Prostate gland (tissue), 2 donors: ENCODE data around the gene PPM1K. TPM values are rescaled to one million over a fixed set of nuclear protein-coding genes. Genes with fewer than 3 reads are reported as not detected.

Experiments
- DNase-seq: peaks from one replicate; pipeline ENCODE4 v3.0.0-alpha.2; 2019; ENCODE audit warnings: low spot score
- H3K27ac ChIP-seq, 2 donors: fragments of 200-600 bp; sonication (generic); 2 replicates each; pipeline ENCODE4 v1.5.1; 2017 to 2019
- H3K27me3 ChIP-seq: fragments of 200-600 bp; sonication (generic); replicated peaks from 2 replicates; pipeline ENCODE4 v1.5.1; 2019; ENCODE audit not compliant: insufficient read depth
- H3K36me3 ChIP-seq, 2 donors: fragments of 200-600 bp; sonication (generic); 1 replicate in 1 of 2; 2 replicates in 1 of 2; pipeline versions ENCODE4 v1.5.1 to v1.8.1; 2017 to 2019
- H3K4me1 ChIP-seq: fragments of 200-600 bp; sonication (generic); replicated peaks from 2 replicates; pipeline ENCODE4 v1.5.1; 2019
- H3K4me3 ChIP-seq, 2 donors: fragments of 200-600 bp; sonication (generic); 2 replicates each; pipeline ENCODE4 v1.5.1; 2017 to 2019
- H3K9me3 ChIP-seq: fragments of 200-600 bp; sonication (generic); 2 replicates; pipeline ENCODE4 v1.5.1; 2017
- POLR2A ChIP-seq: fragments of 450-650 bp; IDR thresholded peaks from one replicate; pipeline ENCODE4 v1.6.1; 2016; ENCODE audit warnings: antibody characterized with exemption, mild to moderate bottlenecking
- POLR2AphosphoS5 ChIP-seq: sonication (generic); formaldehyde crosslinking; IDR thresholded peaks from one replicate; pipeline ENCODE4 v1.6.1; 2017; ENCODE audit warnings: antibody characterized with exemption
- WGBS: methylation state at CpG from one replicate; pipeline ENCODE4 v1.1.5; 2018; 5-methylcytosine and 5-hydroxymethylcytosine counted together
- intact Hi-C: fragments of 100-400 bp; cut with DNase I; formaldehyde crosslinking; loops from one replicate; pipeline ENCODE4 v1.14.2; 2022
- total RNA-seq, 2 donors: library from RNA; depleted of rRNA; stranded (reverse); fragments of >200 nt; gene quantifications; one replicate each; pipeline ENCODE4 v1.1.0, GENCODE V29; 2016
- TF ChIP-seq, protein P1 (sequence below), 4 experiments: fragments of 200-600 bp in 2 of 4; fragments of 450-650 bp in 2 of 4; sonication (generic) in 2 of 4; IDR thresholded peaks; 1 replicate in 3 of 4; 2 replicates in 1 of 4; pipeline ENCODE4 v1.5.1; 2016 to 2019; ENCODE audit warnings: antibody characterized with exemption in 4 of 4, mild to moderate bottlenecking in 2 of 4, moderate library complexity in 2 of 4

PPM1K gene
- total RNA-seq, 2 donors from 2014 or later, result 63.7 to 65.1 TPM

DNA sequence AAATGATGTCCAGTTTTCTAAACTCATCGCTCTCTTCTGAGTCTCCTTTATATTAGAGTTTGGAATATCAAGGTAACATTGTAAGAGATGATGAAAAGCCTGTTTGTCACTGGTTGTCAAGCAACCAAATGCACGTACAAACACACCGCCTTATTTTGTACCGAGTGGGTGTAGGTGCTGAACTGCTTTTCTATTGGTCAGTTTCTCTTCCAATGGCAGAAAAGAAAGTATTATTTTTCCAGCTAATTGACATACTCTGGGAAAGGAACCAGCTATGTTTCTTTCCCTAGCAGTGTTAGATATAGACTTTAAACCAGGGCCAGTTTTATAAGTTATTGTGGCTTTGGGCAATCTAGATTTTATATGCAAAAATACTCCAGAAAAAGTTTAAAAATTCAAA lies 6.6 kb upstream of the PPM1K start:
- no peak overlapping the region for H3K4me3 ChIP-seq
- no peaks in the 10 kb centered on the region for H3K27me3 ChIP-seq
- H3K4me1 ChIP-seq, result no peaks in the 10 kb centered on the region
- H3K27ac ChIP-seq, result peak overlapping the region; percentile 6 to 37
- intact Hi-C loops, result loop anchor here (10.0 kb wide), 1 partner anchor 304 kb away; the partner anchor contains the start of gene HERC3
- no peaks in the 10 kb centered on the region for H3K36me3 ChIP-seq
- no peaks in the 10 kb centered on the region for H3K9me3 ChIP-seq
- TF ChIP-seq, protein P1, sequence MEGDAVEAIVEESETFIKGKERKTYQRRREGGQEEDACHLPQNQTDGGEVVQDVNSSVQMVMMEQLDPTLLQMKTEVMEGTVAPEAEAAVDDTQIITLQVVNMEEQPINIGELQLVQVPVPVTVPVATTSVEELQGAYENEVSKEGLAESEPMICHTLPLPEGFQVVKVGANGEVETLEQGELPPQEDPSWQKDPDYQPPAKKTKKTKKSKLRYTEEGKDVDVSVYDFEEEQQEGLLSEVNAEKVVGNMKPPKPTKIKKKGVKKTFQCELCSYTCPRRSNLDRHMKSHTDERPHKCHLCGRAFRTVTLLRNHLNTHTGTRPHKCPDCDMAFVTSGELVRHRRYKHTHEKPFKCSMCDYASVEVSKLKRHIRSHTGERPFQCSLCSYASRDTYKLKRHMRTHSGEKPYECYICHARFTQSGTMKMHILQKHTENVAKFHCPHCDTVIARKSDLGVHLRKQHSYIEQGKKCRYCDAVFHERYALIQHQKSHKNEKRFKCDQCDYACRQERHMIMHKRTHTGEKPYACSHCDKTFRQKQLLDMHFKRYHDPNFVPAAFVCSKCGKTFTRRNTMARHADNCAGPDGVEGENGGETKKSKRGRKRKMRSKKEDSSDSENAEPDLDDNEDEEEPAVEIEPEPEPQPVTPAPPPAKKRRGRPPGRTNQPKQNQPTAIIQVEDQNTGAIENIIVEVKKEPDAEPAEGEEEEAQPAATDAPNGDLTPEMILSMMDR (IDR thresholded peaks at IDR 0.05), result no peak
- TF ChIP-seq POLR2AphosphoS5, result peak; percentile 81
- no peak for TF ChIP-seq POLR2A
- peak; percentile 64 for DNase-seq
- WGBS, result 30% methylated on average over 4 of the region's 4 CpGs

DNA sequence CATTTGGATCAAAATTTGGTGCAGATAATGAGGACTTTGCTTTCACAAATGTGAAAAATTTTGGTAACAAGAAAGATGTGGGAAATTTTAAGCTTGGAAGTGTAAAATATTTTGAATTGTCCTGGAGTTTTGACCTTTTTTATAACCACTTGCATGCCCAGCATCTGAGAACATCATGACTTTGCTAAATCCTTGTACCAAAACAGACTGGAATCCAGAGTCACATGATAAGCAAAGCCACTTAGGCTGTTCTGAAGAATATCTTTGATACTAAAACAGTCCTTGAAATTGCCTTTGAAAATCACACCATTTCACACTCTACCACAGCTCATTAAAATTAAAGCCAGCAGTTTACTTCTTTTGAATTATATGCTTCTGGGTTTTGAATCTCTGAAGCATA lies 2.5 kb upstream of the PPM1K start:
- no peak for DNase-seq
- intact Hi-C loops, result loop anchor here (10.0 kb wide), 2 partner anchors 272 to 762 kb away; partner anchors contain the start of gene SPARCL1
- Histone ChIP-seq H3K4me3 (no peak overlapping the region), H3K9me3 (no peaks in the 10 kb centered on the region), H3K36me3 (no peaks in the 10 kb centered on the region), H3K27ac (no peak overlapping the region), H3K27me3 (no peaks in the 10 kb centered on the region), H3K4me1 (no peaks in the 10 kb centered on the region)
- TF ChIP-seq, protein P1 (IDR thresholded peaks at IDR 0.05), result no peak
- TF ChIP-seq POLR2A, result no peak
- TF ChIP-seq POLR2AphosphoS5, result no peak

DNA sequence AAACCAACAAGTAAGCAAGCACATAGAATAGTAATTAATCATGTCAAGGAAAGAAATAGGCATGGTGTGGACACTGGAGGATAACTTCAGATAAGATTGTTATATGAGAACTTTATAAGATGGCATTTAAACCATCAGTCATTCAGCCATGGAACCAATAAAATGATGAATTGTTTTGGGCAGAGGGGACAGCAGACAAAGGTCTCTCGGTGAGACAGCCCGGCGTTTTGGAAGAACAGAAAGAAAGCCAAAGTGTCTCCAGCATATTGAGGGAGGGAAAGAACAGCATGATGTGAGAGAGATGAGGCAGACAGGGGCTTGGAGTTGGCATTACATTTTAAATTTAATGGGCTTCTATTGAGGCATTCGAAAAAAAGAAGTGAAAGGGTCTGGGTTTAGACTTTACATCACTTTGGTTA lies 883 bp upstream of the PPM1K start:
- H3K4me3 ChIP-seq, result peak overlapping the region; percentile 80 to 92
- TF ChIP-seq POLR2AphosphoS5 (no peak), POLR2A (no peak)
- TF ChIP-seq, protein P1 (IDR thresholded peaks at IDR 0.05), result no peak
- intact Hi-C loops, result loop anchor here (10.0 kb wide), 2 partner anchors 270 to 760 kb away; partner anchors contain the start of gene SPARCL1
- no peaks in the 10 kb centered on the region for H3K27me3 ChIP-seq
- WGBS, result 3% methylated on average over 4 of the region's 4 CpGs
- no peaks in the 10 kb centered on the region for H3K9me3 ChIP-seq
- no peak for DNase-seq
- no peaks in the 10 kb centered on the region for H3K36me3 ChIP-seq
- H3K27ac ChIP-seq, result peak overlapping the region; percentile 99
- H3K4me1 ChIP-seq, result no peaks in the 10 kb centered on the region

DNA sequence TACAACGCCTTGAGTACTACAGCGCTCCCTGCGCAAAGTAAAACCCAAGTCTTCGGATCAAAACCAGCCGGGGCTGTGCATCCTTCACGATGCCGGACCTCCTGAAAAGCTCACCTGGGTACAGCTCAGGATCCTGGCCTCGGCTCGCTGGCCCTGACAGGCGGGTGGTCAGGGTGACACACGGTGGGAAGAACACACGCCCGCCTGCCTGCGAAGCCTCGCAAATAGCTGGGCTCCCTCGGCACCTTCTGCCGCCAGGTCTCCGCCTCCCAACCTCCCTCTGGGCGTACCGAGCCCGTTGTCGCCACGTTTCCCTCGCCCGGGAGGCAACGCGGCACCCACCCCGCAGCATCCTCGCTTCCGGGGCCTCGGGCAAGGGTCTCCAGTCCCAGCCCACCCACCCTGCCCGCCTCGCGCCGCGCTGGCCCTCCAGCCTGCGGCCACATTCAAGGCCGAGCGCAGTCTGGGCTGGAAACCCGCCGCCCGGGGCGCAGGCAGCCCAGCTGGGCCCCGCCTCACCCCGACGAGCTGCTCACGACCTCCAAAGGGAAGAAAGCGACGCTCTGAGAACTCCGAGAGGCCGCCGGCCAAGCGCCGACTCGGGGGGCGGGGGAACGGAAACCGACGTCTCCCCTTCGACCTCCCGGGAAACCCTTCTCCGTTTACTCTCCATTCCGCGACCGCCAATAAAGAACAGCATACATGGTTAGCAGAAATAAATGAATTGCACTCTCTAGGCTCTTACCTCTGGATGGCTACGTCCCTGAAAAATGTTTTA lies 511 bp downstream of the PPM1K start:
- Histone ChIP-seq H3K27ac (peak overlapping the region; percentile 99), H3K27me3 (no peaks in the 10 kb centered on the region), H3K36me3 (no peaks in the 10 kb centered on the region), H3K4me3 (peak overlapping the region; percentile 80 to 92), H3K9me3 (no peaks in the 10 kb centered on the region), H3K4me1 (peaks cover under 1% of the 10 kb centered on the region)
- intact Hi-C loops, result loop anchor here (5.0 to 10.0 kb wide), 3 partner anchors 93 to 759 kb away; partner anchors contain the start of genes HERC6 and SPARCL1
- under 1% methylated on average over 65 of the region's 66 CpGs for WGBS
- DNase-seq, result peak; percentile 53
- TF ChIP-seq, protein P1 (IDR thresholded peaks at IDR 0.05), result peak in 1 of 4 experiments; percentile 2
- TF ChIP-seq POLR2A, result peak; percentile 35
- peak; percentile 27 for TF ChIP-seq POLR2AphosphoS5
